Loucy (cell line): ENCODE results near the gene AP3S1.

Source experiments
- H2AFZ ChIP-seq: fragments of 200-600 bp; sonication (generic); 2 replicates; pipeline ENCODE4 v1.6.0; 2016; ENCODE audit warnings: antibody characterized with exemption, mild to moderate bottlenecking, low read length, moderate library complexity
- H3F3A ChIP-seq: fragments of 200-600 bp; 2 replicates; pipeline ENCODE4 v1.6.0; 2016; ENCODE audit warnings: antibody characterized with exemption, low read depth, mild to moderate bottlenecking
- H3K27me3 ChIP-seq: fragments of 200-600 bp; sonication (generic); 2 replicates; pipeline ENCODE4 v1.6.1; 2014; ENCODE audit warnings: low read length, mild to moderate bottlenecking; ENCODE audit not compliant: insufficient read depth, poor library complexity, severe bottlenecking
- H3K36me3 ChIP-seq: fragments of 200-600 bp; sonication (generic); 2 replicates; pipeline ENCODE4 v1.6.1; 2016; ENCODE audit warnings: low read length; ENCODE audit not compliant: insufficient read depth
- H3K4me1 ChIP-seq: fragments of 200-600 bp; sonication (generic); 2 replicates; pipeline ENCODE4 v1.5.1; 2014; ENCODE audit warnings: low read length, mild to moderate bottlenecking; ENCODE audit not compliant: insufficient read depth, poor library complexity, severe bottlenecking
- H3K4me2 ChIP-seq: fragments of 200-600 bp; sonication (generic); 2 replicates; pipeline ENCODE4 v1.6.0; 2014; ENCODE audit warnings: antibody characterized with exemption, low read length, low read depth, mild to moderate bottlenecking; ENCODE audit not compliant: poor library complexity, severe bottlenecking
- H3K4me3 ChIP-seq: fragments of 200-600 bp; sonication (generic); 2 replicates; pipeline ENCODE4 v1.5.1; 2014; ENCODE audit warnings: low read length, mild to moderate bottlenecking, mixed read lengths; ENCODE audit not compliant: poor library complexity, severe bottlenecking
- H3K79me2 ChIP-seq: fragments of 200-600 bp; sonication (generic); 2 replicates; pipeline ENCODE4 v1.6.1; 2014; ENCODE audit warnings: low read length; ENCODE audit not compliant: insufficient read depth
- H3K9ac ChIP-seq: fragments of 200-600 bp; sonication (generic); 2 replicates; pipeline ENCODE4 v1.6.0; 2014; ENCODE audit warnings: mild to moderate bottlenecking, low read depth, low read length, moderate library complexity; ENCODE audit not compliant: poor library complexity, severe bottlenecking
- H3K9me2 ChIP-seq: fragments of 200-600 bp; sonication (generic); replicated peaks from 2 replicates; pipeline ENCODE4 v1.6.1; 2016; ENCODE audit warnings: low read depth, low read length, mixed read lengths
- H3K9me3 ChIP-seq: fragments of 200-600 bp; sonication (generic); 2 replicates; pipeline ENCODE4 v1.6.1; 2014; ENCODE audit warnings: mild to moderate bottlenecking, antibody characterized with exemption, low read length, low read depth; ENCODE audit not compliant: insufficient read depth
- H4K20me1 ChIP-seq: fragments of 200-600 bp; sonication (generic); 2 replicates; pipeline ENCODE4 v1.6.0; 2014; ENCODE audit warnings: antibody characterized with exemption, low read length, mild to moderate bottlenecking; ENCODE audit not compliant: insufficient read depth, poor library complexity, severe bottlenecking
- CTCF ChIP-seq: fragments of 200-600 bp; sonication (generic); conservative IDR thresholded peaks from 2 replicates; pipeline ENCODE4 v1.5.1; 2014; ENCODE audit warnings: mild to moderate bottlenecking, antibody characterized with exemption, low read length
- EZH2phosphoT487 ChIP-seq: fragments of 200-600 bp; IDR thresholded peaks from 2 replicates; pipeline ENCODE4 v1.6.1; 2018; ENCODE audit warnings: antibody characterized with exemption, mild to moderate bottlenecking, moderate library complexity, borderline replicate concordance

The AP3S1 gene

GRCh38 chr5:115944501-115944900 lies 102.8 kb downstream of the AP3S1 start:
- H3K4me2 ChIP-seq, result no peak overlapping the region
- H3K79me2 ChIP-seq, result no peaks in the 10 kb centered on the region
- no peaks in the 10 kb centered on the region for H3F3A ChIP-seq
- no peak overlapping the region for H3K9ac ChIP-seq
- no peak overlapping the region for H3K4me3 ChIP-seq
- no peaks in the 10 kb centered on the region for H4K20me1 ChIP-seq
- H3K9me2 ChIP-seq, result no peaks in the 10 kb centered on the region
- H3K27me3 ChIP-seq, result no peaks in the 10 kb centered on the region
- no peaks in the 10 kb centered on the region for H3K9me3 ChIP-seq
- no peaks in the 10 kb centered on the region for H3K36me3 ChIP-seq
- H3K4me1 ChIP-seq, result no peaks in the 10 kb centered on the region
- no peak overlapping the region for H2AFZ ChIP-seq
- TF ChIP-seq EZH2phosphoT487 (no peak), CTCF (no peak)

GRCh38 chr5:115946655-115947054 lies 104.9 kb downstream of the AP3S1 start:
- no peaks in the 10 kb centered on the region for H3K79me2 ChIP-seq
- no peak overlapping the region for H3K4me2 ChIP-seq
- no peaks in the 10 kb centered on the region for H3K4me1 ChIP-seq
- H2AFZ ChIP-seq, result no peak overlapping the region
- no peak for TF ChIP-seq CTCF
- TF ChIP-seq EZH2phosphoT487, result no peak
- no peak overlapping the region for H3K4me3 ChIP-seq
- no peaks in the 10 kb centered on the region for H4K20me1 ChIP-seq
- no peaks in the 10 kb centered on the region for H3K36me3 ChIP-seq
- H3K9me3 ChIP-seq, result no peaks in the 10 kb centered on the region
- no peaks in the 10 kb centered on the region for H3K9me2 ChIP-seq
- H3K27me3 ChIP-seq, result no peaks in the 10 kb centered on the region
- no peak overlapping the region for H3K9ac ChIP-seq
- H3F3A ChIP-seq, result no peaks in the 10 kb centered on the region

GRCh38 chr5:115947260-115947659 lies 105.5 kb downstream of the AP3S1 start:
- H3K4me1 ChIP-seq, result no peaks in the 10 kb centered on the region
- no peak overlapping the region for H3K4me2 ChIP-seq
- H3K9ac ChIP-seq, result no peak overlapping the region
- no peaks in the 10 kb centered on the region for H3K79me2 ChIP-seq
- H2AFZ ChIP-seq, result no peak overlapping the region
- H3K9me3 ChIP-seq, result no peaks in the 10 kb centered on the region
- TF ChIP-seq CTCF (no peak), EZH2phosphoT487 (no peak)
- H4K20me1 ChIP-seq, result no peaks in the 10 kb centered on the region
- H3K4me3 ChIP-seq, result no peak overlapping the region
- H3K27me3 ChIP-seq, result no peaks in the 10 kb centered on the region
- no peaks in the 10 kb centered on the region for H3F3A ChIP-seq
- H3K36me3 ChIP-seq, result no peaks in the 10 kb centered on the region
- no peaks in the 10 kb centered on the region for H3K9me2 ChIP-seq
